BLaER1 (cell line): Measurements from ENCODE around the gene PCCA.
"Not testable (repeated sequence)": the region's sequence is repeated elsewhere in the genome, so short reads cannot be mapped to it uniquely, and the experiment has no call there.

Experiments used
- H3K27ac ChIP-seq: shearing (Covaris generic); formaldehyde crosslinking; 2 replicates; pipeline ENCODE4 v1.8.1; 2022
- H3K27me3 ChIP-seq: shearing (Covaris generic); formaldehyde crosslinking; 2 replicates; pipeline ENCODE4 v1.8.1; 2022
- H3K36me3 ChIP-seq: shearing (Covaris generic); formaldehyde crosslinking; 2 replicates; pipeline ENCODE4 v1.8.1; 2022
- H3K4me1 ChIP-seq: shearing (Covaris generic); formaldehyde crosslinking; 2 replicates; pipeline ENCODE4 v1.8.1; 2022
- H3K4me2 ChIP-seq: shearing (Covaris generic); formaldehyde crosslinking; 2 replicates; pipeline ENCODE4 v1.8.1; 2022
- H3K4me3 ChIP-seq: shearing (Covaris generic); formaldehyde crosslinking; 2 replicates; pipeline ENCODE4 v1.8.1; 2022
- H3K9ac ChIP-seq: shearing (Covaris generic); formaldehyde crosslinking; 2 replicates; pipeline ENCODE4 v1.8.1; 2022
- H3K9me3 ChIP-seq: shearing (Covaris generic); formaldehyde crosslinking; 2 replicates; pipeline ENCODE4 v1.8.1; 2022
- H4K20me1 ChIP-seq: shearing (Covaris generic); formaldehyde crosslinking; 2 replicates; pipeline ENCODE4 v1.8.1; 2022
- Cebpa-rat ChIP-seq: shearing (Covaris generic); IDR thresholded peaks from 2 replicates; pipeline ENCODE4 v1.8.1; 2022

PCCA gene

GRCh38 chr13:100362781-100363180 lies 273.9 kb downstream of the PCCA start:
- H3K27ac ChIP-seq, result no peak overlapping the region
- H3K4me3 ChIP-seq, result no peak overlapping the region
- no peak overlapping the region for H3K4me2 ChIP-seq
- H3K36me3 ChIP-seq, result no peaks in the 10 kb centered on the region
- TF ChIP-seq Cebpa-rat, result no peak
- H3K27me3 ChIP-seq, result no peaks in the 10 kb centered on the region
- H4K20me1 ChIP-seq, result no peaks in the 10 kb centered on the region
- no peaks in the 10 kb centered on the region for H3K9me3 ChIP-seq
- no peaks in the 10 kb centered on the region for H3K4me1 ChIP-seq
- no peak overlapping the region for H3K9ac ChIP-seq

GRCh38 chr13:100363285-100363711 lies 274.4 kb downstream of the PCCA start:
- Histone ChIP-seq H3K27me3 (no peaks in the 10 kb centered on the region), H3K4me2 (no peak overlapping the region), H3K36me3 (no peaks in the 10 kb centered on the region), H3K4me1 (no peaks in the 10 kb centered on the region), H3K9me3 (no peaks in the 10 kb centered on the region), H3K9ac (no peak overlapping the region), H4K20me1 (no peaks in the 10 kb centered on the region), H3K27ac (no peak overlapping the region), H3K4me3 (no peak overlapping the region)
- TF ChIP-seq Cebpa-rat, result no peak

- Histone ChIP-seq H3K4me2 (no peak overlapping the region), H3K4me3 (no peak overlapping the region), H4K20me1 (no peaks in the 10 kb centered on the region), H3K9ac (no peak overlapping the region), H3K27ac (no peak overlapping the region), H3K9me3 (no peaks in the 10 kb centered on the region), H3K27me3 (no peaks in the 10 kb centered on the region), H3K4me1 (no peaks in the 10 kb centered on the region), H3K36me3 (no peaks in the 10 kb centered on the region)
- no peak for TF ChIP-seq Cebpa-rat
These were observed 275.0 kb downstream of the PCCA start for GRCh38 chr13:100363874-100364273.

- no peak for TF ChIP-seq Cebpa-rat
These were observed 275.7 kb downstream of the PCCA start for GRCh38 chr13:100364591-100364990.

GRCh38 chr13:100365680-100366079 lies 276.8 kb downstream of the PCCA start:
- Histone ChIP-seq H4K20me1 (no peaks in the 10 kb centered on the region), H3K4me1 (no peaks in the 10 kb centered on the region), H3K27me3 (no peaks in the 10 kb centered on the region), H3K9ac (no peak overlapping the region), H3K36me3 (no peaks in the 10 kb centered on the region), H3K27ac (no peak overlapping the region), H3K4me2 (no peak overlapping the region), H3K4me3 (no peak overlapping the region), H3K9me3 (no peaks in the 10 kb centered on the region)
- no peak for TF ChIP-seq Cebpa-rat

More at GRCh38 chr13:100364591-100364990, 275.7 kb downstream of the PCCA start:
- no peaks in the 10 kb centered on the region for H3K9me3 ChIP-seq
- H3K4me2 ChIP-seq, result no peak overlapping the region
- no peak overlapping the region for H3K9ac ChIP-seq
- no peak overlapping the region for H3K27ac ChIP-seq
- H3K4me3 ChIP-seq, result no peak overlapping the region
- no peaks in the 10 kb centered on the region for H3K4me1 ChIP-seq
- H3K36me3 ChIP-seq, result no peaks in the 10 kb centered on the region
- no peaks in the 10 kb centered on the region for H3K27me3 ChIP-seq
- no peaks in the 10 kb centered on the region for H4K20me1 ChIP-seq

- Histone ChIP-seq H3K4me2 (no peak overlapping the region), H4K20me1 (no peaks in the 10 kb centered on the region), H3K9me3 (peaks cover 46% of the 10 kb centered on the region), H3K9ac (no peak overlapping the region), H3K36me3 (no peaks in the 10 kb centered on the region), H3K4me3 (no peak overlapping the region), H3K27me3 (no peaks in the 10 kb centered on the region), H3K27ac (no peak overlapping the region), H3K4me1 (no peaks in the 10 kb centered on the region)
- TF ChIP-seq Cebpa-rat, result no peak
These were observed 289.6 kb downstream of the PCCA start for GRCh38 chr13:100378533-100378932.

- no peak overlapping the region for H3K9ac ChIP-seq
These were observed 292.8 kb downstream of the PCCA start for GRCh38 chr13:100381595-100382224.

GRCh38 chr13:100382785-100383184 lies 293.9 kb downstream of the PCCA start:
- Histone ChIP-seq H3K9me3 (peaks cover 23% of the 10 kb centered on the region), H3K9ac (no peak overlapping the region), H3K4me2 (no peak overlapping the region), H3K27ac (no peak overlapping the region), H3K4me3 (no peak overlapping the region), H3K36me3 (no peaks in the 10 kb centered on the region), H3K27me3 (no peaks in the 10 kb centered on the region), H3K4me1 (no peaks in the 10 kb centered on the region), H4K20me1 (no peaks in the 10 kb centered on the region)
- no peak for TF ChIP-seq Cebpa-rat

More at GRCh38 chr13:100381595-100382224, 292.8 kb downstream of the PCCA start:
- no peaks in the 10 kb centered on the region for H3K27me3 ChIP-seq
- H3K36me3 ChIP-seq, result no peaks in the 10 kb centered on the region
- no peaks in the 10 kb centered on the region for H4K20me1 ChIP-seq
- H3K27ac ChIP-seq, result no peak overlapping the region
- peaks cover 34% of the 10 kb centered on the region for H3K9me3 ChIP-seq
- H3K4me1 ChIP-seq, result no peaks in the 10 kb centered on the region
- no peak overlapping the region for H3K4me2 ChIP-seq
- no peak overlapping the region for H3K4me3 ChIP-seq
- TF ChIP-seq Cebpa-rat, result no peak

- no peaks in the 10 kb centered on the region for H3K36me3 ChIP-seq
- no peak overlapping the region for H3K4me2 ChIP-seq
- H4K20me1 ChIP-seq, result no peaks in the 10 kb centered on the region
- H3K27me3 ChIP-seq, result no peaks in the 10 kb centered on the region
- H3K27ac ChIP-seq, result no peak overlapping the region
- no peak for TF ChIP-seq Cebpa-rat
- H3K9ac ChIP-seq, result no peak overlapping the region
- H3K4me3 ChIP-seq, result no peak overlapping the region
- H3K9me3 ChIP-seq, result no peaks in the 10 kb centered on the region; the same call in 1 of the 2 replicates
- H3K4me1 ChIP-seq, result peaks cover 23% of the 10 kb centered on the region
These were observed 298.5 kb downstream of the PCCA start for GRCh38 chr13:100387416-100387815.

GRCh38 chr13:100388150-100388549 lies 299.3 kb downstream of the PCCA start:
- not testable (repeated sequence) for H3K27me3 ChIP-seq, H3K27ac ChIP-seq, H3K9me3 ChIP-seq, H4K20me1 ChIP-seq, H3K4me3 ChIP-seq, H3K9ac ChIP-seq, H3K4me2 ChIP-seq, H3K36me3 ChIP-seq
- peaks cover 31% of the 10 kb centered on the region for H3K4me1 ChIP-seq

- H3K4me2 ChIP-seq, result peak overlapping the region; percentile 55
- no peaks in the 10 kb centered on the region for H3K36me3 ChIP-seq
- H3K9ac ChIP-seq, result no peak overlapping the region
- TF ChIP-seq Cebpa-rat, result no peak
- H4K20me1 ChIP-seq, result no peaks in the 10 kb centered on the region
- peaks cover 38% of the 10 kb centered on the region for H3K4me1 ChIP-seq
- H3K27me3 ChIP-seq, result no peaks in the 10 kb centered on the region
- H3K27ac ChIP-seq, result no peak overlapping the region
- no peaks in the 10 kb centered on the region; the same call in 1 of the 2 replicates for H3K9me3 ChIP-seq
- no peak overlapping the region for H3K4me3 ChIP-seq
These were observed 300.0 kb downstream of the PCCA start for GRCh38 chr13:100388923-100389322.
